CD4-positive, alpha-beta T cell (primary cell): ENCODE data around the gene LIG3. TPM values are rescaled to one million over a fixed set of nuclear protein-coding genes. Genes with fewer than 3 reads are reported as not detected.

ENCODE experiments used
- ATAC-seq: fragments of 200-7000 bp; cut with Tn5 transposase; one replicate; pipeline ENCODE4 v1.10.0; 2022; ENCODE audit warnings: mild to moderate bottlenecking; ENCODE audit not compliant: poor library complexity
- CTCF ChIA-PET: fragments of 350-600 bp; sonication (Branson Sonifier 250); formaldehyde crosslinking; loops from one replicate; lab custom pipeline; 2021; ENCODE audit warnings: antibody characterized with exemption, inconsistent platforms; lab: Charles Lee
- POLR2A ChIA-PET: fragments of 350-600 bp; sonication (Branson Sonifier 250); formaldehyde crosslinking; loops from one replicate; lab custom pipeline; 2021; ENCODE audit warnings: antibody characterized with exemption, inconsistent platforms; lab: Charles Lee
- DNase-seq, 14 experiments: peaks; one replicate each; pipeline ENCODE4 v3.0.0-alpha.2; 2013 to 2020; ENCODE audit warnings: mixed read lengths in 2 of 14
- H3K27ac ChIP-seq, 2 donors: one replicate each; pipeline versions ENCODE4 v1.5.1 to v1.7.0; 2013; ENCODE audit warnings: low read length in 2 of 2, low read depth in 1 of 2, mild to moderate bottlenecking in 1 of 2
- H3K27me3 ChIP-seq, 2 experiments: 1 replicate in 1 of 2; 2 replicates in 1 of 2; pipeline versions ENCODE4 v1.6.1 to v1.7.0; 2013; ENCODE audit warnings: low read length in 2 of 2, control low read depth in 1 of 2, mild to moderate bottlenecking in 1 of 2, moderate library complexity in 1 of 2; ENCODE audit not compliant: insufficient read depth in 2 of 2, control insufficient read depth in 1 of 2
- H3K36me3 ChIP-seq: one replicate; pipeline ENCODE4 v1.6.1; 2013; ENCODE audit warnings: low read length, control low read depth; ENCODE audit not compliant: insufficient read depth
- H3K4me1 ChIP-seq: one replicate; pipeline ENCODE4 v1.6.1; 2013; ENCODE audit warnings: low read length, control low read depth; ENCODE audit not compliant: insufficient read depth
- H3K4me3 ChIP-seq: one replicate; pipeline ENCODE4 v1.5.1; 2013; ENCODE audit warnings: mild to moderate bottlenecking, low read length, moderate library complexity
- H3K9me3 ChIP-seq, 2 experiments: 1 replicate in 1 of 2; 2 replicates in 1 of 2; pipeline versions ENCODE4 v1.6.1 to v1.7.0; 2013; ENCODE audit warnings: low read length in 2 of 2, mild to moderate bottlenecking in 2 of 2, control low read depth in 1 of 2, moderate library complexity in 1 of 2; ENCODE audit not compliant: control insufficient read depth in 1 of 2, insufficient read depth in 1 of 2
- H3K27ac Mint-ChIP-seq: one replicate; pipeline ENCODE4 v1.8.0; 2020; ENCODE audit warnings: mixed read lengths
- H3K27me3 Mint-ChIP-seq: one replicate; pipeline ENCODE4 v1.8.0; 2021; ENCODE audit warnings: mixed read lengths
- H3K36me3 Mint-ChIP-seq: one replicate; pipeline ENCODE4 v1.8.0; 2021; ENCODE audit warnings: low read depth, mixed read lengths
- H3K4me1 Mint-ChIP-seq: one replicate; pipeline ENCODE4 v1.8.0; 2021; ENCODE audit warnings: low read depth, mixed read lengths
- H3K4me3 Mint-ChIP-seq: one replicate; pipeline ENCODE4 v1.8.0; 2020; ENCODE audit warnings: mild to moderate bottlenecking, mixed read lengths
- H3K9me3 Mint-ChIP-seq: one replicate; pipeline ENCODE4 v1.8.0; 2020; ENCODE audit warnings: mixed read lengths
- intact Hi-C, 2 experiments: fragments of 100-400 bp; cut with DNase I in 1 of 2; cut with micrococcal nuclease in 1 of 2; formaldehyde crosslinking; loops; one replicate each; pipeline versions ENCODE4 v1.15.1 to v1.9.0; 2023 to 2025; cut with DNase I, micrococcal nuclease
- total RNA-seq, 174 experiments: library from RNA in 2 of 174; stranded (reverse) in 2 of 174; gene quantifications; one replicate each; pipeline ENCODE4 v1.2.3 and lab custom pipeline; 2021 to 2026
- TF ChIP-seq, protein P1 (sequence below): fragments of 200-600 bp; IDR thresholded peaks from one replicate; pipeline ENCODE4 v1.8.0; 2022; ENCODE audit warnings: antibody characterized with exemption, mild to moderate bottlenecking

LIG3 gene
- total RNA-seq, 2 experiments from 2014 or later = 44.6 to 49.1 TPM

DNA sequence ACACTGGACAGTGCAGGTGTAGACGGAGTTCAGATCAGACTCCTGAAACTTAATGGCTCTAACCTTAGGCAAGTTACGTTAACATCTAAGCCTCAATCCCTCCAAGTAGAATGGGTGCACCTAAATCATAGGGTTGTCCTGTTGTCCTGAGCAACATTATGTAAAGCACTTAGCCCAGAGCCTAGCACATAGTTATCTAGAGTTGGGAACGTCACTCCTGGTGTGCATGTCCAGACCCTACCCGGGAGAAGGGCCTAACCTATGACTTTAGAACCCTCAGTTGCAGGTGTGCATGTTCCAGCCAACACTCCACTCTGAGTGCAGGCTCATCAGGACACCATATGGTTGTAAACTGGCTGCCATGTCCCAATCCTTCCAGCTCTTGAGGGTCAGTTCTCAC, 26.0 kb downstream of the LIG3 start:
- Histone ChIP-seq H3K27ac (no peak overlapping the region), H3K27me3 (no peaks in the 10 kb centered on the region), H3K9me3 (no peaks in the 10 kb centered on the region), H3K36me3 (peaks cover 59% of the 10 kb centered on the region), H3K4me3 (no peak overlapping the region), H3K4me1 (no peaks in the 10 kb centered on the region)
- intact Hi-C loops = no loop called here
- ATAC-seq = no peak
- no peaks in the 10 kb centered on the region for H3K9me3 Mint-ChIP-seq
- H3K27ac Mint-ChIP-seq = peak overlapping the region; percentile 73
- peaks cover 6% of the 10 kb centered on the region for H3K4me1 Mint-ChIP-seq
- H3K36me3 Mint-ChIP-seq = peaks cover 89% of the 10 kb centered on the region
- POLR2A ChIA-PET = interaction anchor here (1.0 kb wide), 1 partner anchor 12 kb away, joined by 3 read pairs; no protein-coding TSS in a partner anchor
- H3K4me3 Mint-ChIP-seq = no peak overlapping the region
- DNase-seq = no peak
- H3K27me3 Mint-ChIP-seq = no peaks in the 10 kb centered on the region
- TF ChIP-seq, protein P1, sequence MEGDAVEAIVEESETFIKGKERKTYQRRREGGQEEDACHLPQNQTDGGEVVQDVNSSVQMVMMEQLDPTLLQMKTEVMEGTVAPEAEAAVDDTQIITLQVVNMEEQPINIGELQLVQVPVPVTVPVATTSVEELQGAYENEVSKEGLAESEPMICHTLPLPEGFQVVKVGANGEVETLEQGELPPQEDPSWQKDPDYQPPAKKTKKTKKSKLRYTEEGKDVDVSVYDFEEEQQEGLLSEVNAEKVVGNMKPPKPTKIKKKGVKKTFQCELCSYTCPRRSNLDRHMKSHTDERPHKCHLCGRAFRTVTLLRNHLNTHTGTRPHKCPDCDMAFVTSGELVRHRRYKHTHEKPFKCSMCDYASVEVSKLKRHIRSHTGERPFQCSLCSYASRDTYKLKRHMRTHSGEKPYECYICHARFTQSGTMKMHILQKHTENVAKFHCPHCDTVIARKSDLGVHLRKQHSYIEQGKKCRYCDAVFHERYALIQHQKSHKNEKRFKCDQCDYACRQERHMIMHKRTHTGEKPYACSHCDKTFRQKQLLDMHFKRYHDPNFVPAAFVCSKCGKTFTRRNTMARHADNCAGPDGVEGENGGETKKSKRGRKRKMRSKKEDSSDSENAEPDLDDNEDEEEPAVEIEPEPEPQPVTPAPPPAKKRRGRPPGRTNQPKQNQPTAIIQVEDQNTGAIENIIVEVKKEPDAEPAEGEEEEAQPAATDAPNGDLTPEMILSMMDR = no peak
- CTCF ChIA-PET = no interaction called here

DNA sequence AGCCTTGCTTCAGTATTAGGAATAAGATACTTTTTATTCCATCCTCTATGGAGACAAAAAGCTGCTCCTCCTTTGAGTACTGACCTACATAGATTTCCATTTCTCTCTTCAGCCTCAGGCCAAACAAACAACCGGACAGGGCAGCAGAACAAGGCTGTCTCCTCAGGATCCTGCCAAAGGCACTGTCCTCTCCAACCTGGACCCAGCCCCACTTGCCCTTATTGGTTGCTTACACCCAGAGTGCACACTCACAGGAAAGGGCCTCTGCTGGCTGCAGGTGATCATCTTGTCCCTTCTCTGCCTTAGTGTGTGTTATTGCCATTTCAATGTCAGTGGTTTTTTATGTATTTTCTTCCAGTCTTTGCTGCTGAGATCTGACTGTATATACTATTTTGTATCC, 26.6 kb downstream of the LIG3 start:
- Histone ChIP-seq H3K27ac (no peak overlapping the region), H3K4me3 (no peak overlapping the region), H3K36me3 (peaks cover 60% of the 10 kb centered on the region), H3K27me3 (no peaks in the 10 kb centered on the region), H3K9me3 (no peaks in the 10 kb centered on the region), H3K4me1 (no peaks in the 10 kb centered on the region)
- intact Hi-C loops = no loop called here
- POLR2A ChIA-PET = no interaction called here
- DNase-seq = no peak
- TF ChIP-seq, protein P1 = no peak
- Mint-ChIP-seq H3K4me1 (peaks cover 6% of the 10 kb centered on the region), H3K36me3 (peaks cover 90% of the 10 kb centered on the region), H3K27ac (peak overlapping the region; percentile 73), H3K27me3 (no peaks in the 10 kb centered on the region), H3K9me3 (no peaks in the 10 kb centered on the region), H3K4me3 (no peak overlapping the region)
- no peak for ATAC-seq
- CTCF ChIA-PET = interaction anchor here (1.6 kb wide), 1 partner anchor 15 kb away, joined by 4 read pairs; no protein-coding TSS in a partner anchor

DNA sequence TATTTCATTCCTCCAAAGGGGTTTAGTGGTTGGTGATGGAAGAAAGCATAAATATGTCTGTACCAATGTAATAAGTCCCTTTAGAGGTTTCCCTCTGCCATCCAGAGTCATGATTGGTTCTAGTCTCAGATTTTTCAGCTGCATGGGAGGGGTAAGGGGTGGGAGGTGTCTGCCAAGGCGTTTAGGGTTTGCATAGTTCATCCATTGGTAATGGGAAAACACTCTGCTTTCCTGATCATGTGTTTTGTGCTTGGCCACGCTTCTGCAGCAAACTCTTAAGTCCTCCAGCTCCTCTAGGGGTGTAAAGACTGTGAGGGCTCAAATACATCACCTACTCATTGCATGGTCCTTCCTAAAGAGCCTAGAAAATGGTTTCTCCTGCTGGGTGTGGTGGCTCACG, 29.8 kb downstream of the LIG3 start:
- H3K27me3 ChIP-seq = no peaks in the 10 kb centered on the region
- Mint-ChIP-seq H3K36me3 (peaks cover 96% of the 10 kb centered on the region), H3K4me1 (peaks cover 6% of the 10 kb centered on the region), H3K4me3 (no peak overlapping the region), H3K27ac (peak overlapping the region; percentile 33), H3K9me3 (no peaks in the 10 kb centered on the region), H3K27me3 (no peaks in the 10 kb centered on the region)
- ATAC-seq = no peak
- no peaks in the 10 kb centered on the region for H3K4me1 ChIP-seq
- H3K36me3 ChIP-seq = peaks cover 72% of the 10 kb centered on the region
- no peak overlapping the region for H3K27ac ChIP-seq
- intact Hi-C loops = no loop called here
- ChIA-PET CTCF (interaction anchor here (0.7 to 3.4 kb wide), 2 partner anchors 79 to 844 kb away, joined by 3 to 16 read pairs; no protein-coding TSS in a partner anchor), POLR2A (interaction anchor here (0.6 to 1.1 kb wide), 2 partner anchors 13 to 53 kb away, joined by 3 read pairs; no protein-coding TSS in a partner anchor)
- H3K9me3 ChIP-seq = no peaks in the 10 kb centered on the region
- no peak overlapping the region for H3K4me3 ChIP-seq
- DNase-seq = no peak
- TF ChIP-seq, protein P1 = no peak
